Nephron progenitor cell (in vitro differentiated cells): ENCODE data around the gene USP4.
"Not testable (repeated sequence)": the region's sequence is repeated elsewhere in the genome, so short reads cannot be mapped to it uniquely, and the experiment has no call there.

Experiments
- DNase-seq: peaks from one replicate; pipeline ENCODE4 v3.0.0; 2021
- H3K27ac Mint-ChIP-seq: 2 replicates; pipeline ENCODE4 v1.8.0; 2021; ENCODE audit warnings: mild to moderate bottlenecking, moderate library complexity, mixed read lengths
- H3K27me3 Mint-ChIP-seq: 2 replicates; pipeline ENCODE4 v1.8.0; 2021; ENCODE audit warnings: mild to moderate bottlenecking, low read depth, mixed read lengths; ENCODE audit not compliant: poor library complexity
- H3K36me3 Mint-ChIP-seq: 2 replicates; pipeline ENCODE4 v1.8.0; 2021; ENCODE audit warnings: low read depth, mixed read lengths
- H3K4me1 Mint-ChIP-seq: 2 replicates; pipeline ENCODE4 v1.8.0; 2021; ENCODE audit warnings: mixed read lengths
- H3K4me3 Mint-ChIP-seq: 2 replicates; pipeline ENCODE4 v1.8.0; 2021; ENCODE audit warnings: mild to moderate bottlenecking, moderate library complexity, mixed read lengths
- H3K9me3 Mint-ChIP-seq: 2 replicates; pipeline ENCODE4 v1.8.0; 2021; ENCODE audit warnings: mild to moderate bottlenecking, moderate library complexity, mixed read lengths
- CTCF ChIP-seq: fragments of 200-600 bp; sonication (generic); IDR thresholded peaks from 2 replicates; pipeline ENCODE4 v1.5.0; 2021; ENCODE audit warnings: antibody characterized with exemption

USP4 gene

DNA sequence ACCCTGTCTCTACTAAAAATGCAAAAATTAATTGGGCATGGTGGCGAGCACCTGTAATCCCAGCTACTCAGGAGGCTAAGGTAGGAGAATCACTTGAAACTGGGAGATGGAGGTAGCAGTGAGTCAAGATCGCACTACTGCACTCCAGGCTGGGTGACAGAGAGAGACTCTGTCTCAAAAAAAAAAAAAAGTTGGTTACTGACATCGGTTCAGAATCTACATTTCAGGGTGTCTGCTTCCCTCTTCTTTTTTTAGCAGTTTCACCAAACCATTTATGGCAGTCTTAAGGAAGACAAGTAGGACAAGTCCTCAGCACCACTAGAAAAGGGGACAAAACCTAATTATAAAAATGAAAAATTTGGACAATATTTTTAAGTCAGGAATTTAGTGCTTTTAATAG is 3.3 kb upstream of the USP4 start:
- H3K4me1 Mint-ChIP-seq, result peaks cover 30% of the 10 kb centered on the region
- peaks cover 8% of the 10 kb centered on the region for H3K27me3 Mint-ChIP-seq
- peaks cover 2% of the 10 kb centered on the region for H3K36me3 Mint-ChIP-seq
- no peak for TF ChIP-seq CTCF
- DNase-seq, result no peak
- H3K27ac Mint-ChIP-seq, result no peak overlapping the region
- H3K9me3 Mint-ChIP-seq, result no peaks in the 10 kb centered on the region
- no peak overlapping the region for H3K4me3 Mint-ChIP-seq

- TF ChIP-seq CTCF, result no peak
- no peaks in the 10 kb centered on the region for H3K9me3 Mint-ChIP-seq
- no peak for DNase-seq
- H3K4me3 Mint-ChIP-seq, result no peak overlapping the region
- H3K27ac Mint-ChIP-seq, result peak overlapping the region; percentile 26
- H3K36me3 Mint-ChIP-seq, result peaks cover 5% of the 10 kb centered on the region
- peaks cover 33% of the 10 kb centered on the region for H3K4me1 Mint-ChIP-seq
- peaks cover 8% of the 10 kb centered on the region for H3K27me3 Mint-ChIP-seq
Observed at GRCh38 chr3:49341996-49342395, 2.1 kb upstream of the USP4 start.

DNA sequence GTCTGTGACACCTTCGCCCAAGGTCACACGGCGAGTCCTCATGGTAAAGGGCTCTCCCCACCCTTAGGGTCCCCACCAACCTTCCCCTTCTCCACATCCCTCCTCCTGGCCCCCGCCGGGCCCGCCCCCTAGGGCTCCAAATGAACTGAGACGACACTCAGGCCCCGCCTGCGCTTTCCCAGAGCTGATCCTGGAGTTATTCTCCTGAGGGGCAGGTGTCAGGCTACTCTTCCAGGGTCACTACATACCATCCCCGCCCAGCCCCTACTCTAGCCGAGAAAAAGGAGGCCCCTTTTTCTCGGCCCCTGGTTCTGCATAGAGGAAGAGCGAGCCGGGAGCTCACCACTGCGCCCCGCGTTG is 292 bp downstream of the USP4 start:
- Mint-ChIP-seq H3K27ac (peak overlapping the region; percentile 97), H3K9me3 (no peaks in the 10 kb centered on the region), H3K4me3 (peak overlapping the region; percentile 94), H3K27me3 (peaks cover 4% of the 10 kb centered on the region), H3K36me3 (peaks cover 16% of the 10 kb centered on the region), H3K4me1 (peaks cover 33% of the 10 kb centered on the region)
- DNase-seq, result peak; percentile 69
- no peak for TF ChIP-seq CTCF

GRCh38 chr3:49333916-49334633 is 5.8 kb downstream of the USP4 start:
- H3K4me1 Mint-ChIP-seq, result peaks cover 11% of the 10 kb centered on the region
- no peaks in the 10 kb centered on the region for H3K27me3 Mint-ChIP-seq
- H3K27ac Mint-ChIP-seq, result no peak overlapping the region
- H3K36me3 Mint-ChIP-seq, result peaks cover 63% of the 10 kb centered on the region
- H3K9me3 Mint-ChIP-seq, result no peaks in the 10 kb centered on the region
- H3K4me3 Mint-ChIP-seq, result no peak overlapping the region
- no peak for DNase-seq
- no peak for TF ChIP-seq CTCF

GRCh38 chr3:49333091-49333490 is 6.8 kb downstream of the USP4 start:
- Mint-ChIP-seq H3K27me3 (no peaks in the 10 kb centered on the region), H3K36me3 (peaks cover 67% of the 10 kb centered on the region), H3K4me3 (no peak overlapping the region), H3K27ac (no peak overlapping the region), H3K9me3 (no peaks in the 10 kb centered on the region), H3K4me1 (peaks cover 2% of the 10 kb centered on the region)
- no peak for TF ChIP-seq CTCF
- no peak for DNase-seq

DNA sequence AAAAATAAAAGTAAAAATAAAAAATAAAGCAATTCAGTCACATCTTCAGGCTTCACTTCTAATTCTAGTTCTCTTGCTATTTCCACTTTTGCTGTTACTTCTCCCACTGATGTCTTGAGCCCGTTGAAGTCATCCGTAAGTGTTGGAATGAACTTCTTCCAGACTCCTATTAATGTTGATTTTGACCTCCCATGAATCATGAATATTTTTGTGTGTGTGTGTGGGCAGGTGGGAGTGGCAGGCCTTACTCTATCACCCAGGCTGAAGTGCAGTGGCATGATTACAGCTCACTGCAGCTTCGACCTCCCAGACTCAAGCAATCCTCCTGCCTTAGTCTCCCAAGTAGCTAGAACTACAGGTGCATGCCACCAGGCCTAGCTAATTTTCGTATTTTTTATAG is 10.7 kb downstream of the USP4 start:
- H3K4me3 Mint-ChIP-seq, result no peak overlapping the region
- no peaks in the 10 kb centered on the region for H3K27me3 Mint-ChIP-seq
- DNase-seq, result no peak
- H3K27ac Mint-ChIP-seq, result no peak overlapping the region
- no peak for TF ChIP-seq CTCF
- H3K36me3 Mint-ChIP-seq, result peaks cover 69% of the 10 kb centered on the region
- H3K9me3 Mint-ChIP-seq, result no peaks in the 10 kb centered on the region
- H3K4me1 Mint-ChIP-seq, result no peaks in the 10 kb centered on the region

- Mint-ChIP-seq H3K27ac (peak overlapping the region; percentile 68), H3K36me3 (peaks cover 71% of the 10 kb centered on the region)
- not testable (repeated sequence) for DNase-seq, H3K27me3 Mint-ChIP-seq, H3K4me3 Mint-ChIP-seq, H3K4me1 Mint-ChIP-seq, H3K9me3 Mint-ChIP-seq
Observed at GRCh38 chr3:49328350-49328749, 11.5 kb downstream of the USP4 start.
